H1 (cell line): Measurements from ENCODE around the gene MEF2A.

Source experiments
- EP300 ChIP-seq, 2 experiments: IDR thresholded peaks; 1 replicate in 1 of 2; 2 replicates in 1 of 2; pipeline ENCODE4 v1.6.1; 2011 to 2012; ENCODE audit warnings: low read depth in 2 of 2, low read length in 2 of 2, mild to moderate bottlenecking in 2 of 2, borderline replicate concordance in 1 of 2, inconsistent platforms in 1 of 2, moderate library complexity in 1 of 2
- POLR2A ChIP-seq, 2 experiments: IDR thresholded peaks; 1 replicate in 1 of 2; 2 replicates in 1 of 2; pipeline ENCODE4 v1.6.1; 2011; ENCODE audit warnings: low read depth in 2 of 2, low read length in 2 of 2, mild to moderate bottlenecking in 2 of 2; ENCODE audit errors: control extremely low read depth in 1 of 2
- RXRA ChIP-seq: IDR thresholded peaks from 2 replicates; pipeline ENCODE4 v1.6.1; 2011; ENCODE audit warnings: low read depth, mild to moderate bottlenecking, low read length, moderate library complexity; ENCODE audit not compliant: insufficient read depth
- TF ChIP-seq, protein P1 (sequence below), 3 experiments: IDR thresholded peaks; 1 replicate in 2 of 3; 2 replicates in 1 of 3; pipeline versions ENCODE4 v1.5.1 to v1.6.1; 2011; ENCODE audit warnings: low read length in 3 of 3, mild to moderate bottlenecking in 3 of 3, inconsistent platforms in 2 of 3, low read depth in 1 of 3, moderate library complexity in 1 of 3; ENCODE audit not compliant: insufficient read depth in 1 of 3; ENCODE audit errors: control extremely low read depth in 1 of 3

DNA sequence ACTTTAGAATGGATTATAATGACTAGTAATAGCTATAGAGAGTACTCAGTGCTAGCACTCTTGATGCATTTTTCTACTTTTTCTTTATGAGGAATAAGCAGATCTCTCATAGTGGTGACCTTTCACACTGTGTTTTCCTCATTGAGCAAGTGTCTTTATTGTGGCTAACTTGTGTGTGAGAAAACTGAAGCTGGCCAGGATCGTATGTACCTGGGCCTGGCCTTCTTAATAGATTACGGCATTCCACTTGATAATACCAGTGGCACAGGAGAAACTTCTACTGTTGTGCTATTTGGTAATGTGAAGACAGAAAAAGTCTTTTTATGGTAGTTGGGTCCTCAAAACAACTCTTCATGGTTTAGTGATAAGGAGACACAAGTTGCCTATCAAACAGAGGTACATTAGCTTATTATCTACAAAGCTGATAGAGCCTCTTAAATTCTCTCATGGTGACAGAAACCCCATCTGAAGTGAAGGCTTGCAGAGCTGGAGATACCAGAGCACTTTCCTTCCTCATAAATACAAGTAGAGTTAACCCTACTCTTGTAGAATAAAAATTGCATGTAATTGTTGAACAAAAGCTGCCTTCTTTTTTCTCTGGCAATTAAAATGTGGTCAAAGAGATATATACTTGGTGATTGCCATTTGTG, 102.9 kb downstream of the MEF2A start:
- no peak for TF ChIP-seq EP300 (IDR thresholded peaks at IDR 0.05; ENCODE audit: borderline replicate concordance in 1 of 2, low read depth in 2 of 2, low read length in 2 of 2)
- TF ChIP-seq POLR2A (IDR thresholded peaks at IDR 0.05; ENCODE audit: control extremely low read depth in 1 of 2, low read depth in 2 of 2, low read length in 2 of 2): no peak
- TF ChIP-seq, protein P1, sequence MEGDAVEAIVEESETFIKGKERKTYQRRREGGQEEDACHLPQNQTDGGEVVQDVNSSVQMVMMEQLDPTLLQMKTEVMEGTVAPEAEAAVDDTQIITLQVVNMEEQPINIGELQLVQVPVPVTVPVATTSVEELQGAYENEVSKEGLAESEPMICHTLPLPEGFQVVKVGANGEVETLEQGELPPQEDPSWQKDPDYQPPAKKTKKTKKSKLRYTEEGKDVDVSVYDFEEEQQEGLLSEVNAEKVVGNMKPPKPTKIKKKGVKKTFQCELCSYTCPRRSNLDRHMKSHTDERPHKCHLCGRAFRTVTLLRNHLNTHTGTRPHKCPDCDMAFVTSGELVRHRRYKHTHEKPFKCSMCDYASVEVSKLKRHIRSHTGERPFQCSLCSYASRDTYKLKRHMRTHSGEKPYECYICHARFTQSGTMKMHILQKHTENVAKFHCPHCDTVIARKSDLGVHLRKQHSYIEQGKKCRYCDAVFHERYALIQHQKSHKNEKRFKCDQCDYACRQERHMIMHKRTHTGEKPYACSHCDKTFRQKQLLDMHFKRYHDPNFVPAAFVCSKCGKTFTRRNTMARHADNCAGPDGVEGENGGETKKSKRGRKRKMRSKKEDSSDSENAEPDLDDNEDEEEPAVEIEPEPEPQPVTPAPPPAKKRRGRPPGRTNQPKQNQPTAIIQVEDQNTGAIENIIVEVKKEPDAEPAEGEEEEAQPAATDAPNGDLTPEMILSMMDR (IDR thresholded peaks at IDR 0.05; ENCODE audit: control extremely low read depth in 1 of 3, insufficient read depth in 1 of 3, low read depth in 1 of 3, low read length in 3 of 3): no peak
- no peak for TF ChIP-seq RXRA
